22Rv1 (cell line): ENCODE results near the gene WFDC8.

Source experiments
- H3K27ac ChIP-seq: fragments of 450-650 bp; 2 replicates; pipeline ENCODE4 v1.5.1; 2017
- ZFX ChIP-seq: fragments of 450-650 bp; IDR thresholded peaks from 2 replicates; pipeline ENCODE4 v1.6.1; 2017; ENCODE audit warnings: antibody characterized with exemption, borderline replicate concordance
- TF ChIP-seq, protein P1 (sequence below): fragments of 450-650 bp; IDR thresholded peaks from 2 replicates; pipeline ENCODE4 v1.5.1; 2017; ENCODE audit warnings: mild to moderate bottlenecking

Gene WFDC8

GRCh38 chr20:45523821-45524220 is 55.3 kb downstream of the WFDC8 start:
- H3K27ac ChIP-seq, result no peak overlapping the region
- TF ChIP-seq, protein P1, sequence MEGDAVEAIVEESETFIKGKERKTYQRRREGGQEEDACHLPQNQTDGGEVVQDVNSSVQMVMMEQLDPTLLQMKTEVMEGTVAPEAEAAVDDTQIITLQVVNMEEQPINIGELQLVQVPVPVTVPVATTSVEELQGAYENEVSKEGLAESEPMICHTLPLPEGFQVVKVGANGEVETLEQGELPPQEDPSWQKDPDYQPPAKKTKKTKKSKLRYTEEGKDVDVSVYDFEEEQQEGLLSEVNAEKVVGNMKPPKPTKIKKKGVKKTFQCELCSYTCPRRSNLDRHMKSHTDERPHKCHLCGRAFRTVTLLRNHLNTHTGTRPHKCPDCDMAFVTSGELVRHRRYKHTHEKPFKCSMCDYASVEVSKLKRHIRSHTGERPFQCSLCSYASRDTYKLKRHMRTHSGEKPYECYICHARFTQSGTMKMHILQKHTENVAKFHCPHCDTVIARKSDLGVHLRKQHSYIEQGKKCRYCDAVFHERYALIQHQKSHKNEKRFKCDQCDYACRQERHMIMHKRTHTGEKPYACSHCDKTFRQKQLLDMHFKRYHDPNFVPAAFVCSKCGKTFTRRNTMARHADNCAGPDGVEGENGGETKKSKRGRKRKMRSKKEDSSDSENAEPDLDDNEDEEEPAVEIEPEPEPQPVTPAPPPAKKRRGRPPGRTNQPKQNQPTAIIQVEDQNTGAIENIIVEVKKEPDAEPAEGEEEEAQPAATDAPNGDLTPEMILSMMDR, result no peak
- no peak for TF ChIP-seq ZFX

DNA sequence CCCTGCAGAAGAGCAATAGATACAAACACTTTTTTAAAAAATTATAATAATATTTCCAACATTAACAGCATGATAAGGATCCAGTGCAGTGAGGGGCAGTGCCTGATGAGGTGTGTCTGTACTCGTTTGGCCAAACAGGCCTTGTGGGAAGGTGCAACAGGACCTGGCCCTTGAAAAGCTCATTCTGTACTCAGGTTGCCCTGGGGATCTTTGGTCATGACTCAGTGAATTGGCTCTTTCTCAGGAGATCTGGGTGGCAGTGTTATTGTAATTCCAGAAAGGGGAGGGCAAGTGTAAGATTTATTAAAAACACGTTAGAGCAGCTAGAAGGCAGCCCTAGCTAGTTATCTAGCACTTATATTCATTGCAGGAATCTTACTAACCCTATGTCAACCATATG is 60.8 kb downstream of the WFDC8 start:
- TF ChIP-seq, protein P1, result no peak
- TF ChIP-seq ZFX, result no peak
- no peak overlapping the region for H3K27ac ChIP-seq

GRCh38 chr20:45515147-45515913 is 63.8 kb downstream of the WFDC8 start, which contains the start of gene SPINT3:
Gene SPINT3 (minus strand): TSS chr20:45515622. CDS start chr20:45515608, 14 bp downstream.
- H3K27ac ChIP-seq, result no peak within 1 kb of the TSS
- no peak for TF ChIP-seq ZFX

DNA sequence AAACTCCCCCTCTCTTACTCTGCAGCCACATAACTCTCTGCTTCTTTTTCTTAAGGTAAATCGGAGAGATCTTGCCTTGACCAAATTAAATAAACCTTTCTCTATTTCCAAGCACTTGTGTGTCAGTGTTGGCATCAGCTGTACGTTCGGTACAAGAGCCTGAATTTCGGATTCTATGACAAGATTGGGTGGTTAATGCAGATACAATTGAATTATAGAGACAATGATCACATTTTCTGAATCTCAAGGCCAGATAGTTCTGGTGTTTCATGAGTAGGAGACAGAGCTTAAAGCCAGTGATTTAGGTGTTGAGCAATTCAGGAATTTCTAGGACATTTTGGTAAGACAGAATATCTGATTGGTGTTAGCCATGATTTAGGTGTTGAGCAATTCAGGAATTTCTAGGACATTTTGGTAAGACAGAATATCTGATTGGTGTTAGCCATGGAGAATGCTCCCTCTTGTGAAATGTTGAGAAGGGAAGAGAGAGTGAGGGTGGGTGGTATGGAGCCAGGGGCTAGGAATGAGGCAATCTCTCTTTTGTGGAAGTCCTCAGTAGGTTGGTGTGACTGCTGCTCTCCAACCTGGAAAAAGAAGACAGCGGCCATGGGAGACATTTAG is 68.7 kb downstream of the WFDC8 start:
- no peak overlapping the region for H3K27ac ChIP-seq

GRCh38 chr20:45509091-45509490 is 70.0 kb downstream of the WFDC8 start:
- TF ChIP-seq ZFX, result no peak
- TF ChIP-seq, protein P1, result no peak
- no peak overlapping the region for H3K27ac ChIP-seq

More for the DNA sequence above, 68.7 kb downstream of the WFDC8 start:
- TF ChIP-seq, protein P1, result no peak
- no peak for TF ChIP-seq ZFX

DNA sequence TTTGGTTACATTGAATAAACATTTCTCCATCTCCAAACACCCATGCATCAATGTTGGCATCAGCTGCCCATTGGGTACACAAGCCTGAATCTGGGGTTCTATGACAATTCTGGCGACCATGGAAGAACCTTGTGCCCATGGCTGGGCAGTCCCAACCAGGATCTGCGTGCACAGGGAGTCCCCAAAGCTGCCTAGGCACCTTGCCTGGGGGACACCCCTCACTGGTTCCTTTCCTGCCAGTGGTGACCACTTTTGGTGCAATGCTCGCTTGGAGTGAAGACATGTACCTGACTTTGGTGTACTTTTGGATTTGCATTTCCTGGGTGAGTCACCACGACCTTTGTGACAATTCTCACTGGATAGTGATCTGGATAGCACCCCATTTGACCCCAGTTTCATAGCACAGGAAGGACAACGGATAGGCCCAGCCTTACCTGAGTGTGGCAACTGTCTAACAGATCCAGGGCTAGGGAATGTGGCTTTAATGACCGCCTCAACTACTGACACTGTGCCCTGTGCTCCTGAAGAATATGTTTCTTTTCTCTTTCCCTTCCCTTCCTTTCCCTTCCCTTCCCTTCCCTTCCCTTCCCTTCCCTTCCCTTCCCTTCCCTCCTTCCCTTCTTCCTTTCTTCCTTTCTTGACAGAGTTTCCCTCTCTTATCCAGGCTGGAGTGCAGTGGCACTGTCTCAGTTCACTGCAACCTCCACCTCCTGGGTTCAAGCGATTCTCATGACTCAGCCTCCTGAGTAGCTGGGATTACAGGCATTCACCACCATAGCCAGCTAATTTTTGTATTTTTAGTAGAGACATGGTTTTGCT is 70.8 kb downstream of the WFDC8 start:
- H3K27ac ChIP-seq, result no peak overlapping the region
- TF ChIP-seq ZFX, result no peak
- TF ChIP-seq, protein P1, result no peak

- no peak for TF ChIP-seq ZFX
- TF ChIP-seq, protein P1, result no peak
- H3K27ac ChIP-seq, result no peak overlapping the region
These were observed 71.9 kb downstream of the WFDC8 start for GRCh38 chr20:45507011-45507820.
